Gastrocnemius medialis (tissue), 4 donors: Measurements from ENCODE around the gene PPCS. TPM values are rescaled to one million over a fixed set of nuclear protein-coding genes. Genes with fewer than 3 reads are reported as not detected.

Experiments used
- ATAC-seq, 2 donors: fragments of 150-250 bp; one replicate each; pipeline ENCODE4 v1.9.1; 2016
- DNase-seq, 2 donors: peaks; one replicate each; pipeline ENCODE4 v3.0.0-alpha.2; 2019
- H3K27ac ChIP-seq, 4 donors: fragments of 200-600 bp; sonication (generic); 1 replicate in 1 of 4; 2 replicates in 3 of 4; pipeline ENCODE4 v1.5.1; 2016 to 2018; ENCODE audit warnings: mild to moderate bottlenecking in 2 of 4, moderate library complexity in 1 of 4
- H3K27me3 ChIP-seq, 3 donors: fragments of 200-600 bp; sonication (generic) in 2 of 3; 1 replicate in 1 of 3; 2 replicates in 2 of 3; pipeline versions ENCODE4 v1.5.1 to v1.6.0; 2016 to 2019; ENCODE audit warnings: mild to moderate bottlenecking in 1 of 3, moderate library complexity in 1 of 3
- H3K36me3 ChIP-seq, 2 donors: fragments of 200-600 bp; sonication (generic) in 1 of 2; one replicate each; pipeline ENCODE4 v1.5.1; 2017 to 2018
- H3K4me1 ChIP-seq, 2 donors: fragments of 200-600 bp; sonication (generic) in 1 of 2; one replicate each; pipeline ENCODE4 v1.5.1; 2016 to 2017; ENCODE audit warnings: mild to moderate bottlenecking in 2 of 2
- H3K4me3 ChIP-seq, 4 donors: fragments of 200-600 bp; sonication (generic) in 3 of 4; 1 replicate in 1 of 4; 2 replicates in 3 of 4; pipeline ENCODE4 v1.5.1; 2016 to 2019; ENCODE audit warnings: mild to moderate bottlenecking in 2 of 4
- H3K9me3 ChIP-seq, 3 donors: fragments of 200-600 bp; sonication (generic) in 2 of 3; 1 replicate in 1 of 3; 2 replicates in 2 of 3; pipeline ENCODE4 v1.5.1; 2016 to 2019
- CTCF ChIP-seq, 5 experiments: fragments of 450-650 bp in 3 of 5; fragments of 200-600 bp in 2 of 5; sonication (generic) in 2 of 5; IDR thresholded peaks in 4 of 5; conservative IDR thresholded peaks in 1 of 5; 1 replicate in 4 of 5; 2 replicates in 1 of 5; pipeline ENCODE4 v1.5.1; 2016 to 2019; ENCODE audit warnings: antibody characterized with exemption in 5 of 5, mild to moderate bottlenecking in 3 of 5, moderate library complexity in 3 of 5
- POLR2A ChIP-seq, 2 donors: fragments of 450-650 bp; IDR thresholded peaks; one replicate each; pipeline ENCODE4 v1.6.1; 2017; ENCODE audit warnings: antibody characterized with exemption in 2 of 2, mild to moderate bottlenecking in 2 of 2, moderate library complexity in 2 of 2
- in situ Hi-C, 4 donors: fragments of 200-750 bp; cut with MboI; loops; one replicate each; pipeline versions ENCODE4 v1.15.0 to v1.8.0; 2017; ENCODE audit warnings: low sequenced_read_pairs in 4 of 4
- intact Hi-C: fragments of 100-400 bp; cut with DNase I; formaldehyde crosslinking; loops from one replicate; pipeline ENCODE4 v1.15.1; 2023; ENCODE audit warnings: low total_unique reads
- total RNA-seq, 4 donors: library from RNA; depleted of rRNA; stranded (reverse); fragments of >200 nt; gene quantifications; one replicate each; pipeline versions ENCODE4 v1.1.0 to v1.2.3, GENCODE V29; 2016

Gene PPCS
- total RNA-seq, 4 donors from 2014 or later: 31.7 to 55.1 (median 42.1) TPM

DNA sequence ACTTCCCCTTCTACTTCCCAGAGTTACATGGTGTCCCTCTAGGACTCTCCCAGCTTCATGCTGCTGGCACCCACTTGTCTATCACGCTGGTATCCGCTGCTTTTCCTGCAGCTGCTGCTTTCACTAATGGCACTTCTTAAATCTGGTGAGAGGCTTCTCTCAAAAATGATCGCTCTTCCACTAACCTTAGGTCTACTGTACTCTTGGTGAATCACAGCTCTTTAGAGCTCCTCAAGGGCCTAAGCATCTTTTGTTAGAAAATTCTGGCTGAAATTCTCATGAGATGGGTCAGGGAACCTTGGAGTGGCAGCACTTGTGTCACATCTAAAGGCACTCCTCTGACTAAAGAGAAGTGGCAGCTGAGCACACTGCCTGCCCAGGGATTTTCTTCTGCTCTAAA, 32.7 kb upstream of the PPCS start:
- Histone ChIP-seq H3K9me3 (no peaks in the 10 kb centered on the region), H3K4me3 (no peak overlapping the region), H3K4me1 (peaks cover 9 to 12% of the 10 kb centered on the region in 2 donors), H3K36me3 (no peaks in the 10 kb centered on the region), H3K27me3 (peaks cover 0 to 2% (median 0%) of the 10 kb centered on the region in 3 donors), H3K27ac (no peak overlapping the region)
- in situ Hi-C loops (no loop called here), intact Hi-C loops (no loop called here)
- TF ChIP-seq CTCF (IDR thresholded peaks at IDR 0.05 in 4 of 5, conservative IDR thresholded peaks at IDR 0.05 in 1 of 5): no peak
- no peak for TF ChIP-seq POLR2A (IDR thresholded peaks at IDR 0.05)
- no peak for ATAC-seq
- no peak for DNase-seq

DNA sequence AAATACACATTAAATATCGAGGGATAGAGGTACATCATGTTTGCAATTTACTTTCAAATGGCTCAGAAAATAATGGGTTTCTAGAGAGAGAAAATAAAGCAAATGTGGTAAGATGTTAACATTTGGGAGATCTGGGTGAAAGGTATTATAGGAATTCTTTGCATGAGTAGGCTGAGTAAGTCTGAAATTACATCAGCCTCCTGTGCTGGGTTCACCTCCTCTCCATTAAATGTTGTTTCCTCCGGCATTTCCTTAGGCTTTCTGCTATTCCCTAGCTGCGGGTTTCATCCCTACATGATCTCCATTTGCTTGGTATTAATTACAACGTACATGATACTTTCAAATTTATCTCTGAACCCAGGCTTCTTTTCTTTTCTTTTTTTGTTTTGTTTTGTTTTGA, 32.1 kb upstream of the PPCS start:
- no peak for DNase-seq
- in situ Hi-C loops (no loop called here), intact Hi-C loops (no loop called here)
- Histone ChIP-seq H3K4me1 (peaks cover 9 to 12% of the 10 kb centered on the region in 2 donors), H3K27ac (no peak overlapping the region), H3K36me3 (no peaks in the 10 kb centered on the region), H3K4me3 (no peak overlapping the region), H3K9me3 (no peaks in the 10 kb centered on the region), H3K27me3 (peaks cover 0 to 2% (median 0%) of the 10 kb centered on the region in 3 donors)
- TF ChIP-seq CTCF (IDR thresholded peaks at IDR 0.05 in 4 of 5, conservative IDR thresholded peaks at IDR 0.05 in 1 of 5) (no peak), POLR2A (IDR thresholded peaks at IDR 0.05) (no peak)
- no peak for ATAC-seq

DNA sequence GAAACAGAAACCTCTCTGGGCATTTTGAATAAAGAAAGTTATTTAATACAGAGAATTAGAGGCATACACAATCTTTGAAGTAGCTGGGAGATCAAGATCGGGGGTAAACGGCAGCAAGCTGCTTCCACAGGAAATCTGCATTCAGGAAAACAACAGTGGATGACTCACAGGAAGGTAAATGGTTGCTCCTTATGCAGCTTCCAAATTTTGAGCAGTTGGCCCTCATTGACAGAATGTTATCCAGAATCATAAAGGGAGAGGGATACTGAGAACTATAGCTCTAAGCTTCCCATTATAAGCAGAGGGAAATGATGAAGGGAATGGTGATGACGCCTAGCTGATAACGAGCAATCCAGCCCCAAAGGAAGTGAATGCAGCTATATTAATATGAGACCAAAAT, 29.1 kb upstream of the PPCS start:
- no peak overlapping the region for H3K4me3 ChIP-seq
- no peaks in the 10 kb centered on the region for H3K36me3 ChIP-seq
- in situ Hi-C loops (no loop called here), intact Hi-C loops (no loop called here)
- ATAC-seq (no peak), DNase-seq (no peak)
- H3K27ac ChIP-seq: no peak overlapping the region
- no peaks in the 10 kb centered on the region for H3K9me3 ChIP-seq
- TF ChIP-seq CTCF (IDR thresholded peaks at IDR 0.05 in 4 of 5, conservative IDR thresholded peaks at IDR 0.05 in 1 of 5) (no peak), POLR2A (IDR thresholded peaks at IDR 0.05) (no peak)
- no peaks in the 10 kb centered on the region for H3K4me1 ChIP-seq
- H3K27me3 ChIP-seq: no peaks in the 10 kb centered on the region

- in situ Hi-C loops: no loop called here
Measured at GRCh38 chr1:42429603-42430002, 26.7 kb upstream of the PPCS start.

More at GRCh38 chr1:42429603-42430002, 26.7 kb upstream of the PPCS start:
- no peaks in the 10 kb centered on the region for H3K36me3 ChIP-seq
- no peak for DNase-seq
- H3K4me1 ChIP-seq: no peaks in the 10 kb centered on the region
- H3K4me3 ChIP-seq: no peak overlapping the region
- TF ChIP-seq POLR2A (IDR thresholded peaks at IDR 0.05) (no peak), CTCF (IDR thresholded peaks at IDR 0.05 in 4 of 5, conservative IDR thresholded peaks at IDR 0.05 in 1 of 5) (no peak)
- H3K9me3 ChIP-seq: no peaks in the 10 kb centered on the region
- intact Hi-C loops: no loop called here
- no peak overlapping the region for H3K27ac ChIP-seq
- no peak for ATAC-seq
- no peaks in the 10 kb centered on the region for H3K27me3 ChIP-seq
